ENCODE data around the gene ZNF33A. TPM values are rescaled to one million over a fixed set of nuclear protein-coding genes. Genes with fewer than 3 reads are reported as not detected.

ZNF33A gene
- total RNA-seq, 1 donor from 2014 or later, result 21.3 TPM

DNA sequence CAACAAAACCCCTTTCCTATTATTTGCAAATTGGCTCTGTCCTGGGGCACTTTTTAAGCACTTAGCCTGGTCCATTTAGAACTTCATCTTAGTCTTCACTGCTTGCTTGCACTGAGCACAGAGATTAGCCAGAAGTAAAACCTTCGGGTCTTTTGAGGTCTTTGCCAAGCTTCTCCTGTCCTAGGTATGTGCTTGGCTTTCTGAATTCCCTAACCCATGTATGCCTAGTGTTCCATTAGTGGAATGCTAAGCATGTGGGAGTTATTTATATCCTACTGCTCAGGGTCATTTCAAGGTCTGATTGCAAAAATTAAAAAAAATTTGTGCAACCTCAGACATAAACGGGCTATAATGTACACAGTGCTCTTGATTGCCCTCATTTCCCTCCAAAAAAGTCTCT, 101.7 kb downstream of the ZNF33A start:
- TF ChIP-seq, protein P1, sequence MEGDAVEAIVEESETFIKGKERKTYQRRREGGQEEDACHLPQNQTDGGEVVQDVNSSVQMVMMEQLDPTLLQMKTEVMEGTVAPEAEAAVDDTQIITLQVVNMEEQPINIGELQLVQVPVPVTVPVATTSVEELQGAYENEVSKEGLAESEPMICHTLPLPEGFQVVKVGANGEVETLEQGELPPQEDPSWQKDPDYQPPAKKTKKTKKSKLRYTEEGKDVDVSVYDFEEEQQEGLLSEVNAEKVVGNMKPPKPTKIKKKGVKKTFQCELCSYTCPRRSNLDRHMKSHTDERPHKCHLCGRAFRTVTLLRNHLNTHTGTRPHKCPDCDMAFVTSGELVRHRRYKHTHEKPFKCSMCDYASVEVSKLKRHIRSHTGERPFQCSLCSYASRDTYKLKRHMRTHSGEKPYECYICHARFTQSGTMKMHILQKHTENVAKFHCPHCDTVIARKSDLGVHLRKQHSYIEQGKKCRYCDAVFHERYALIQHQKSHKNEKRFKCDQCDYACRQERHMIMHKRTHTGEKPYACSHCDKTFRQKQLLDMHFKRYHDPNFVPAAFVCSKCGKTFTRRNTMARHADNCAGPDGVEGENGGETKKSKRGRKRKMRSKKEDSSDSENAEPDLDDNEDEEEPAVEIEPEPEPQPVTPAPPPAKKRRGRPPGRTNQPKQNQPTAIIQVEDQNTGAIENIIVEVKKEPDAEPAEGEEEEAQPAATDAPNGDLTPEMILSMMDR (IDR thresholded peaks at IDR 0.05; ENCODE audit: insufficient read depth, low read length, severe bottlenecking), result no peak
- no peak for FAIRE-seq
- peaks cover 8% of the 10 kb centered on the region for H3K36me3 ChIP-seq (ENCODE audit: control insufficient read depth, insufficient read depth, low read length)

More for the DNA sequence above, 101.7 kb downstream of the ZNF33A start:
- Histone ChIP-seq H3K27me3 (ENCODE audit: control insufficient read depth, insufficient read depth, low read length) (no peaks in the 10 kb centered on the region), H3K4me3 (ENCODE audit: low read depth, low read length) (no peak overlapping the region)
- no peak for DNase-seq (ENCODE audit: low read depth)

Other genes starting within 250 kb of the ZNF33A start
- gene ZNF248, start 153.1 kb upstream of the ZNF33A start, total RNA-seq, result 6.1 and 8.1 TPM in 2 replicates
- 5.8 and 7.2 TPM in 2 replicates for gene ZNF25, start 34.0 kb upstream of the ZNF33A start, total RNA-seq
- gene ZNF37A, start 83.7 kb downstream of the ZNF33A start, total RNA-seq, result 12.1 and 14.6 TPM in 2 replicates

Measured in bronchial epithelial cell (primary cell).